Sigmoid colon (tissue), 4 donors: ENCODE data around the gene ADAMTSL1.

Experiments
- CTCF ChIP-seq, 4 experiments: fragments of 450-650 bp in 3 of 4; fragments of 200-600 bp in 1 of 4; IDR thresholded peaks; one replicate each; pipeline ENCODE4 v1.5.1; 2016 to 2019; ENCODE audit warnings: antibody characterized with exemption in 4 of 4, mild to moderate bottlenecking in 3 of 4, moderate library complexity in 2 of 4
- EP300 ChIP-seq, 4 donors: sonication (generic); formaldehyde crosslinking; IDR thresholded peaks; one replicate each; pipeline ENCODE4 v1.6.1; 2017; ENCODE audit warnings: antibody characterized with exemption in 4 of 4
- POLR2A ChIP-seq, 2 donors: fragments of 450-650 bp; IDR thresholded peaks; one replicate each; pipeline ENCODE4 v1.6.1; 2016; ENCODE audit warnings: antibody characterized with exemption in 2 of 2, mild to moderate bottlenecking in 2 of 2, moderate library complexity in 2 of 2
- POLR2AphosphoS5 ChIP-seq, 4 donors: sonication (generic); formaldehyde crosslinking; IDR thresholded peaks; one replicate each; pipeline ENCODE4 v1.6.1; 2017; ENCODE audit warnings: antibody characterized with exemption in 4 of 4

GRCh38 chr9:18507151-18507550 lies 33.2 kb downstream of the ADAMTSL1 start:
- TF ChIP-seq CTCF (IDR thresholded peaks at IDR 0.05), result no peak
- no peak for TF ChIP-seq POLR2A (IDR thresholded peaks at IDR 0.05)
- TF ChIP-seq EP300 (IDR thresholded peaks at IDR 0.05), result no peak
- no peak for TF ChIP-seq POLR2AphosphoS5 (IDR thresholded peaks at IDR 0.05)
